ENCODE measurements around the gene GNA15.
"Not testable (repeated sequence)": the region's sequence is repeated elsewhere in the genome, so short reads cannot be mapped to it uniquely, and the experiment has no call there.

Gene GNA15

GRCh38 chr19:3176715-3177501, 41.1 kb downstream of the GNA15 start:
- DNase-seq: no peak

- no peak for DNase-seq
These were observed 42.6 kb downstream of the GNA15 start, which contains the start of gene S1PR4 for GRCh38 chr19:3178377-3178972. TSS of gene S1PR4 (plus strand) at chr19:3178769. CDS start at chr19:3178793, 24 bp downstream.

- DNase-seq: no peak
These were observed 43.3 kb downstream of the GNA15 start for GRCh38 chr19:3178973-3179738.

GRCh38 chr19:3179739-3180293, 44.0 kb downstream of the GNA15 start:
- no peak for DNase-seq

- DNase-seq: no peak
These were observed 48.1 kb downstream of the GNA15 start for GRCh38 chr19:3183721-3184641.

GRCh38 chr19:3184847-3185460, 49.1 kb downstream of the GNA15 start:
- DNase-seq: peak; percentile 79

- peak; percentile 97 for DNase-seq
These were observed 49.8 kb downstream of the GNA15 start, which contains the start of gene NCLN for GRCh38 chr19:3185461-3186159. TSS of gene NCLN (plus strand) at chr19:3185930. CDS start at chr19:3186031, 101 bp downstream.

- no peak for DNase-seq
These were observed 50.4 kb downstream of the GNA15 start for GRCh38 chr19:3186160-3186688.

- no peak for DNase-seq
These were observed 51.2 kb downstream of the GNA15 start for GRCh38 chr19:3186891-3187661.

- no peak for DNase-seq
These were observed 52.1 kb downstream of the GNA15 start for GRCh38 chr19:3187662-3188511.

- no peak for DNase-seq
These were observed 53.1 kb downstream of the GNA15 start for GRCh38 chr19:3188627-3189596.

GRCh38 chr19:3189702-3190469, 54.1 kb downstream of the GNA15 start:
- DNase-seq: no peak

GRCh38 chr19:3190470-3190770, 54.6 kb downstream of the GNA15 start:
- DNase-seq: no peak

- DNase-seq: no peak
These were observed 55.3 kb downstream of the GNA15 start for GRCh38 chr19:3190921-3191805.

GRCh38 chr19:3191806-3192104, 55.9 kb downstream of the GNA15 start:
- not testable (repeated sequence) for DNase-seq

- DNase-seq: no peak
These were observed 56.4 kb downstream of the GNA15 start for GRCh38 chr19:3192228-3192635.
